C1 segment of cervical spinal cord (tissue), 14 donors: ENCODE results near the gene RNU6-1.

Source experiments
- DNase-seq, 14 donors: peaks; one replicate each; lab custom pipeline; 2025; lab: John Stamatoyannopoulos, UW

The RNU6-1 gene

GRCh38 chr15:67801926-67802914, 37.6 kb downstream of the RNU6-1 start:
- no peak for DNase-seq

- no peak for DNase-seq
These were observed 38.7 kb downstream of the RNU6-1 start for GRCh38 chr15:67801142-67801541.

- DNase-seq, result no peak
These were observed 40.0 kb downstream of the RNU6-1 start for GRCh38 chr15:67799801-67800205.

GRCh38 chr15:67796196-67797127, 43.4 kb downstream of the RNU6-1 start:
- no peak for DNase-seq

GRCh38 chr15:67794832-67795574, 44.8 kb downstream of the RNU6-1 start:
- DNase-seq, result no peak

- DNase-seq, result no peak
These were observed 47.4 kb downstream of the RNU6-1 start for GRCh38 chr15:67792250-67792942.

GRCh38 chr15:67790610-67791319, 49.1 kb downstream of the RNU6-1 start:
- DNase-seq, result no peak
